HG03354 (cell line): ENCODE measurements around the gene SARM1.
"Not testable (repeated sequence)": the region's sequence is repeated elsewhere in the genome, so short reads cannot be mapped to it uniquely, and the experiment has no call there.

Experiments
- ATAC-seq: cut with Tn5 transposase; IDR thresholded peaks from one replicate; pipeline ENCODE4 v1.9.1; 2021; ENCODE audit warnings: mild to moderate bottlenecking; ENCODE audit not compliant: unreplicated experiment, poor library complexity, severe bottlenecking

SARM1 gene

GRCh38 chr17:28407130-28407973, 35.9 kb downstream of the SARM1 start:
- ATAC-seq, result no peak

GRCh38 chr17:28407974-28408306, 36.4 kb downstream of the SARM1 start:
- no peak for ATAC-seq

- ATAC-seq, result no peak
Observed at GRCh38 chr17:28412099-28412498, 40.6 kb downstream of the SARM1 start.

- no peak for ATAC-seq
Observed at GRCh38 chr17:28413804-28414203, 42.3 kb downstream of the SARM1 start.

- ATAC-seq, result no peak
Observed at GRCh38 chr17:28415886-28416285, 44.4 kb downstream of the SARM1 start.

- ATAC-seq, result peak; percentile 49
Observed at GRCh38 chr17:28416703-28417311, 45.3 kb downstream of the SARM1 start.

GRCh38 chr17:28421787-28422305, 50.4 kb downstream of the SARM1 start:
- no peak for ATAC-seq

GRCh38 chr17:28425206-28425605, 53.7 kb downstream of the SARM1 start:
- no peak for ATAC-seq

- no peak for ATAC-seq
Observed at GRCh38 chr17:28426081-28426519, 54.6 kb downstream of the SARM1 start.

- ATAC-seq, result no peak
Observed at GRCh38 chr17:28427371-28427770, 55.9 kb downstream of the SARM1 start.

- not testable (repeated sequence) for ATAC-seq
Observed at GRCh38 chr17:28427982-28428381, 56.5 kb downstream of the SARM1 start.

- no peak for ATAC-seq
Observed at GRCh38 chr17:28433721-28434120, 62.2 kb downstream of the SARM1 start.

- ATAC-seq, result not testable (repeated sequence)
Observed at GRCh38 chr17:28434326-28434725, 62.8 kb downstream of the SARM1 start.

- no peak for ATAC-seq
Observed at GRCh38 chr17:28443901-28444638, 72.6 kb downstream of the SARM1 start.

- ATAC-seq, result no peak
Observed at GRCh38 chr17:28446716-28447395, 75.4 kb downstream of the SARM1 start.

GRCh38 chr17:28447396-28447760, 75.9 kb downstream of the SARM1 start:
- ATAC-seq, result no peak

GRCh38 chr17:28449859-28450258, 78.4 kb downstream of the SARM1 start:
- ATAC-seq, result no peak
